PC-9 (cell line): Measurements from ENCODE around the gene MAGI2. TPM values are rescaled to one million over a fixed set of nuclear protein-coding genes. Genes with fewer than 3 reads are reported as not detected.

Source experiments
- BruUV-seq: library from RNA; stranded (reverse); fragments of 400-500 nt; replicated peaks from 2 replicates; lab custom pipeline; 2021; lab: Mats Ljungman, UMichigan
- CTCF ChIA-PET: fragments of 300-600 bp; sonication (Branson Sonifier 250); formaldehyde crosslinking; loops from one replicate; lab custom pipeline; 2022; ENCODE audit warnings: antibody characterized with exemption; lab: Charles Lee
- POLR2A ChIA-PET: fragments of 300-600 bp; sonication (Branson Sonifier 250); formaldehyde crosslinking; loops from one replicate; lab custom pipeline; 2022; ENCODE audit warnings: antibody characterized with exemption; ENCODE audit not compliant: unreplicated experiment; lab: Charles Lee
- DNase-seq, 2 experiments: peaks; one replicate each; pipeline versions ENCODE4 v3.0.0 to v3.0.0-alpha.2; 2015 to 2022; ENCODE audit warnings: mixed read lengths in 1 of 2
- H2AFZ ChIP-seq: fragments of 200-600 bp; sonication (generic); 2 replicates; pipeline ENCODE4 v1.8.1; 2017; ENCODE audit warnings: antibody characterized with exemption
- H3F3A ChIP-seq: fragments of 200-600 bp; sonication (generic); 2 replicates; pipeline ENCODE4 v1.8.1; 2017; ENCODE audit warnings: antibody characterized with exemption, mild to moderate bottlenecking, low read depth; ENCODE audit not compliant: insufficient read depth
- H3K27ac ChIP-seq: fragments of 200-600 bp; sonication (generic); 2 replicates; pipeline ENCODE4 v1.6.1; 2016; ENCODE audit warnings: mixed run types
- H3K27me3 ChIP-seq: fragments of 200-600 bp; sonication (generic); 2 replicates; pipeline ENCODE4 v1.6.1; 2016; ENCODE audit warnings: low read depth, mixed run types; ENCODE audit not compliant: insufficient read depth
- H3K36me3 ChIP-seq: fragments of 200-600 bp; sonication (generic); 2 replicates; pipeline ENCODE4 v1.6.1; 2016; ENCODE audit warnings: low read depth, mixed run types
- H3K4me1 ChIP-seq: fragments of 200-600 bp; sonication (generic); replicated peaks from 2 replicates; pipeline ENCODE4 v1.6.1; 2016; ENCODE audit warnings: mixed run types; ENCODE audit not compliant: insufficient read depth
- H3K4me2 ChIP-seq: fragments of 200-600 bp; sonication (generic); 2 replicates; pipeline ENCODE4 v1.6.1; 2017; ENCODE audit warnings: mixed run types
- H3K4me3 ChIP-seq: fragments of 200-600 bp; sonication (generic); 2 replicates; pipeline ENCODE4 v1.6.1; 2016; ENCODE audit warnings: mixed run types
- H3K79me2 ChIP-seq: fragments of 200-600 bp; sonication (generic); 2 replicates; pipeline ENCODE4 v1.6.1; 2017; ENCODE audit warnings: low read depth, mixed run types
- H3K9me2 ChIP-seq: fragments of 200-600 bp; sonication (generic); 2 replicates; pipeline ENCODE4 v1.8.1; 2017; ENCODE audit warnings: mild to moderate bottlenecking; ENCODE audit not compliant: insufficient read depth
- H3K9me3 ChIP-seq: fragments of 200-600 bp; sonication (generic); 2 replicates; pipeline ENCODE4 v1.8.1; 2016; ENCODE audit warnings: low read depth; ENCODE audit not compliant: insufficient read depth
- H4K20me1 ChIP-seq: fragments of 200-600 bp; sonication (generic); 2 replicates; pipeline ENCODE4 v1.8.1; 2017; ENCODE audit not compliant: insufficient read depth
- EZH2 ChIP-seq: fragments of 200-600 bp; sonication (generic); IDR thresholded peaks from 2 replicates; pipeline ENCODE4 v1.8.0; 2017; ENCODE audit warnings: antibody characterized with exemption, low read depth
- intact Hi-C: fragments of 100-400 bp; cut with micrococcal nuclease; formaldehyde crosslinking; loops from one replicate; pipeline ENCODE4 v1.10.0; 2022; ENCODE audit not compliant: unreplicated experiment
- total RNA-seq: library from RNA; stranded (reverse); gene quantifications from 2 replicates; pipeline ENCODE4 v1.2.3, GENCODE V29; 2021
- TF ChIP-seq, protein P1 (sequence below): fragments of 200-600 bp; sonication (generic); conservative IDR thresholded peaks from 2 replicates; pipeline ENCODE4 v1.6.1; 2017; ENCODE audit warnings: mixed run types, antibody characterized with exemption, mild to moderate bottlenecking, moderate library complexity

MAGI2 gene
- total RNA-seq, 1 experiment from 2014 or later, result 0.92 TPM

- peak in 1 of 2 experiments; percentile 20 for DNase-seq
- BruUV-seq, result no TSS peak
- Histone ChIP-seq H3F3A (no peaks in the 10 kb centered on the region), H4K20me1 (no peaks in the 10 kb centered on the region), H3K27me3 (no peaks in the 10 kb centered on the region), H3K4me3 (no peak overlapping the region), H3K36me3 (no peaks in the 10 kb centered on the region), H2AFZ (no peak overlapping the region), H3K4me1 (no peaks in the 10 kb centered on the region), H3K27ac (no peak overlapping the region), H3K9me3 (no peaks in the 10 kb centered on the region; the same call in 1 of the 2 replicates), H3K79me2 (no peaks in the 10 kb centered on the region), H3K9me2 (no peaks in the 10 kb centered on the region), H3K4me2 (no peak overlapping the region)
- TF ChIP-seq, protein P1, sequence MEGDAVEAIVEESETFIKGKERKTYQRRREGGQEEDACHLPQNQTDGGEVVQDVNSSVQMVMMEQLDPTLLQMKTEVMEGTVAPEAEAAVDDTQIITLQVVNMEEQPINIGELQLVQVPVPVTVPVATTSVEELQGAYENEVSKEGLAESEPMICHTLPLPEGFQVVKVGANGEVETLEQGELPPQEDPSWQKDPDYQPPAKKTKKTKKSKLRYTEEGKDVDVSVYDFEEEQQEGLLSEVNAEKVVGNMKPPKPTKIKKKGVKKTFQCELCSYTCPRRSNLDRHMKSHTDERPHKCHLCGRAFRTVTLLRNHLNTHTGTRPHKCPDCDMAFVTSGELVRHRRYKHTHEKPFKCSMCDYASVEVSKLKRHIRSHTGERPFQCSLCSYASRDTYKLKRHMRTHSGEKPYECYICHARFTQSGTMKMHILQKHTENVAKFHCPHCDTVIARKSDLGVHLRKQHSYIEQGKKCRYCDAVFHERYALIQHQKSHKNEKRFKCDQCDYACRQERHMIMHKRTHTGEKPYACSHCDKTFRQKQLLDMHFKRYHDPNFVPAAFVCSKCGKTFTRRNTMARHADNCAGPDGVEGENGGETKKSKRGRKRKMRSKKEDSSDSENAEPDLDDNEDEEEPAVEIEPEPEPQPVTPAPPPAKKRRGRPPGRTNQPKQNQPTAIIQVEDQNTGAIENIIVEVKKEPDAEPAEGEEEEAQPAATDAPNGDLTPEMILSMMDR, result no peak
- no peak for TF ChIP-seq EZH2
- ChIA-PET POLR2A (no interaction called here), CTCF (no interaction called here)
- intact Hi-C loops, result no loop called here
Measured at GRCh38 chr7:78523930-78524329, 929.5 kb downstream of the MAGI2 start.

- CTCF ChIA-PET, result no interaction called here
- Histone ChIP-seq H3K4me1 (no peaks in the 10 kb centered on the region), H3K4me3 (no peak overlapping the region), H3F3A (no peaks in the 10 kb centered on the region), H4K20me1 (no peaks in the 10 kb centered on the region), H3K27me3 (no peaks in the 10 kb centered on the region), H3K79me2 (no peaks in the 10 kb centered on the region), H3K4me2 (no peak overlapping the region), H2AFZ (no peak overlapping the region), H3K9me2 (no peaks in the 10 kb centered on the region), H3K36me3 (no peaks in the 10 kb centered on the region), H3K27ac (no peak overlapping the region), H3K9me3 (no peaks in the 10 kb centered on the region; the same call in 1 of the 2 replicates)
- intact Hi-C loops, result no loop called here
- DNase-seq, result no peak
- no TSS peak for BruUV-seq
- TF ChIP-seq, protein P1, result no peak
- no peak for TF ChIP-seq EZH2
- POLR2A ChIA-PET, result no interaction called here
Measured at GRCh38 chr7:78521961-78522360, 931.5 kb downstream of the MAGI2 start.

- Histone ChIP-seq H4K20me1 (no peaks in the 10 kb centered on the region), H3K9me2 (no peaks in the 10 kb centered on the region), H3K9me3 (no peaks in the 10 kb centered on the region), H3K4me2 (no peak overlapping the region), H3K4me3 (no peak overlapping the region), H2AFZ (no peak overlapping the region), H3K79me2 (no peaks in the 10 kb centered on the region), H3F3A (no peaks in the 10 kb centered on the region), H3K27ac (no peak overlapping the region), H3K4me1 (no peaks in the 10 kb centered on the region), H3K36me3 (no peaks in the 10 kb centered on the region), H3K27me3 (no peaks in the 10 kb centered on the region)
- no TSS peak for BruUV-seq
- POLR2A ChIA-PET, result no interaction called here
- no peak for DNase-seq
- no peak for TF ChIP-seq EZH2
- TF ChIP-seq, protein P1, result no peak
- intact Hi-C loops, result loop anchor here (10.0 kb wide), 1 partner anchor 1528 kb away; no protein-coding TSS in a partner anchor
- CTCF ChIA-PET, result no interaction called here
Measured at GRCh38 chr7:78516450-78516849, 937.0 kb downstream of the MAGI2 start.
